Ishikawa (cell line): ENCODE data around the gene AOX1.

Experiments
- CEBPB ChIP-seq: IDR thresholded peaks from 2 replicates; pipeline ENCODE4 v1.6.1; 2012
- EGR1 ChIP-seq: IDR thresholded peaks from 2 replicates; pipeline ENCODE4 v1.6.1; 2012
- REST ChIP-seq: IDR thresholded peaks from 2 replicates; pipeline ENCODE4 v1.6.1; 2012; ENCODE audit warnings: low read depth, mild to moderate bottlenecking
- TAF1 ChIP-seq: IDR thresholded peaks from 2 replicates; pipeline ENCODE4 v1.6.1; 2012; ENCODE audit warnings: low read depth, mild to moderate bottlenecking
- USF1 ChIP-seq: IDR thresholded peaks from 2 replicates; pipeline ENCODE4 v1.6.1; 2012
- ZBTB7A ChIP-seq: IDR thresholded peaks from 2 replicates; pipeline ENCODE4 v1.6.1; 2012; ENCODE audit warnings: low read depth
- TF ChIP-seq, protein P1 (sequence below): IDR thresholded peaks from 2 replicates; pipeline ENCODE4 v1.6.1; 2012

DNA sequence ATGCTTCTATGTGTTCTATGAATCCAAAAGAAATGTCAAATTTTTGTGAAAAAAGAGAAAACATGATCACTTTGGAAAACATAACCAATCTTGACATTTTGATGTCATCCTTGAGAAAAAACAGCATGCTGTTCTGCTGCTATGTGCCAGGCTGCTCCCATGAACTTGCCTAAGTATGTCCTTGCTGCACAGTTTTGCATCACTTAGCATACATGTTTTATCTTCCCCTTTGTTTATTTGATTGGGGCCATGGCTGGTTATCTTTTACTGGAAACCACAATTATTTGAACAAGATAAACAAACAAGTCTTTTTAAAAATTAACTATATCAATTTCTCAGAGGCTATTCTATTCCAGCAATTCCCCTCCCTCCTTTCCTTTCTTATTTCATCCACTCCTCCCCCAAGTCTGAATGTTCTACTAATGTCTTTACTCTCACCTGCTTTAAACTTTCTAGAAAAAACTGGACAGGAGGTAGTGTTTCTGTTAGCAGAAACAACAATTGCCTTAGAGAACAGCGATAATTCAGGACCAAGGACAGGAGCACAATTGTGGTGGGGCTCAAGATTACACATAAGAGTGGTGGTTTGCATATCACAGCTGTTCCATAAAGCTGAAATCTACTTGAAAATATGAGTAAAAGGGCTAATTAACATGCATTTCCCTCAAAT lies 6.7 kb downstream of the AOX1 start:
- TF ChIP-seq EGR1: no peak
- no peak for TF ChIP-seq ZBTB7A
- TF ChIP-seq, protein P1, sequence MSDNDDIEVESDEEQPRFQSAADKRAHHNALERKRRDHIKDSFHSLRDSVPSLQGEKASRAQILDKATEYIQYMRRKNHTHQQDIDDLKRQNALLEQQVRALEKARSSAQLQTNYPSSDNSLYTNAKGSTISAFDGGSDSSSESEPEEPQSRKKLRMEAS: no peak
- TF ChIP-seq USF1: no peak
- TF ChIP-seq REST: peak; percentile 86
- TF ChIP-seq CEBPB: no peak
- no peak for TF ChIP-seq TAF1
